GM12892 (cell line): ENCODE results near the gene DPY19L3.

ENCODE experiments used
- POLR2A ChIP-seq: IDR thresholded peaks from 2 replicates; pipeline ENCODE4 v1.6.1; 2011; ENCODE audit warnings: low read depth, low read length, control low read depth
- TAF1 ChIP-seq: IDR thresholded peaks from 2 replicates; pipeline ENCODE4 v1.6.1; 2011; ENCODE audit warnings: low read depth, mild to moderate bottlenecking, control low read depth, low read length, borderline replicate concordance

DNA sequence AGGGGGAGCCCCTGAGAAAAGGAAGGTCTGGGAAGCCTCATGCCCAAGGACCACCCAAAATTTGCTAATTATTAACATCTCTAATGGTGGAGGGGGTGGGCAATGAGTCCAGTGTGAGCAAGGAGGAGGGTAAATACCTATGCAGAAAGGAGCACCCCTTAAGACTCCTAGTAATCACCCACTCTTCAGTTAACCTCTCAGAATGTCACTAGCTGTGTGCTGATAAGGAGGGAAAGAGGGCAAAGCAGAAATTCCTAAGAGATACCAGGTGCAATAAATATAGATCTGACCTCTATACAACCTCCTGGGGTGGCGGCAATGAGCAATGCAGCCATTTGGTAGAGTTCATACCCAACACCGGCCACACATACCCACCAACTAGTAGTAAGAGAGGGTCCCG is 12.7 kb upstream of the DPY19L3 start:
- no peak for TF ChIP-seq TAF1
- TF ChIP-seq POLR2A = no peak
